SU-DHL-6 (cell line): Measurements from ENCODE around the gene SLC22A4.

Experiments used
- EZH2phosphoT487 ChIP-seq: fragments of 200-600 bp; sonication (generic), shearing (Covaris generic); conservative IDR thresholded peaks from 2 replicates; pipeline ENCODE4 v1.6.1; 2018; ENCODE audit warnings: mild to moderate bottlenecking, antibody characterized with exemption, low read length, moderate library complexity, mixed read lengths
- TF ChIP-seq, protein P1 (sequence below): fragments of 200-600 bp; sonication (generic); IDR thresholded peaks from one replicate; pipeline ENCODE4 v1.5.1; 2017; ENCODE audit warnings: antibody characterized with exemption, mild to moderate bottlenecking, low read length, moderate library complexity; ENCODE audit not compliant: insufficient read depth, poor library complexity, severe bottlenecking

DNA sequence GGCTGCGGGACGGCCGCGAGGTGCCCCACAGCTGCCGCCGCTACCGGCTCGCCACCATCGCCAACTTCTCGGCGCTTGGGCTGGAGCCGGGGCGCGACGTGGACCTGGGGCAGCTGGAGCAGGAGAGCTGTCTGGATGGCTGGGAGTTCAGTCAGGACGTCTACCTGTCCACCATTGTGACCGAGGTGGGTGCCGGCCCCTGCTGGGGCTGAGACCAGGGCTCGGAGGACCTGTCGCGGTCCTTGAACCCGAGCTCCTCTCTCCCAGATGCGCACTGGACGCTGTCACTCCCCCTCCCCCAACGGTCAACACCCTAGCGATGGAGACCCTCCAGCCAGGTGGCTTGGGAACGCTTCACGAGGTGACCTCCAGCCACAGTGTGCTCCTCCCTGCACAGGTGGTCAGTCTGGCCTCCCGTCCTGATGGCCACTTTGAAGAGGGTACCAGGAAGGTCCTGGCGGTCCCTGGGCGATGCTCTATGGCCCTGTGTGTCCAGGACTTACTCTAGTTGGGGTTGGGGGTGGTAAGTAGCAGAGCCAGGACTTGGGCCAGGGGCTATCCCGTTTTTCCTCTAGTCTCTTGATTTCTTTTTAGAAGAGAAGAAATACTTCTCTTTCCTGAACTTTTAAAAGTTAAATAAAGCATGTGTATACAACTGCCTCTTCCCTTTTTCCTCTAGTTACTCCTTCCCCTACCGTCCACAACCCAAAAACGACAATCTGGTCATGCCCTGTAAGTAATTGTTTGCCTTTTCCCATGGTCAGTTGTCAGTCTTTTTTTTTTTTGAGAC, 76.2 kb downstream of the SLC22A4 start:
- TF ChIP-seq, protein P1, sequence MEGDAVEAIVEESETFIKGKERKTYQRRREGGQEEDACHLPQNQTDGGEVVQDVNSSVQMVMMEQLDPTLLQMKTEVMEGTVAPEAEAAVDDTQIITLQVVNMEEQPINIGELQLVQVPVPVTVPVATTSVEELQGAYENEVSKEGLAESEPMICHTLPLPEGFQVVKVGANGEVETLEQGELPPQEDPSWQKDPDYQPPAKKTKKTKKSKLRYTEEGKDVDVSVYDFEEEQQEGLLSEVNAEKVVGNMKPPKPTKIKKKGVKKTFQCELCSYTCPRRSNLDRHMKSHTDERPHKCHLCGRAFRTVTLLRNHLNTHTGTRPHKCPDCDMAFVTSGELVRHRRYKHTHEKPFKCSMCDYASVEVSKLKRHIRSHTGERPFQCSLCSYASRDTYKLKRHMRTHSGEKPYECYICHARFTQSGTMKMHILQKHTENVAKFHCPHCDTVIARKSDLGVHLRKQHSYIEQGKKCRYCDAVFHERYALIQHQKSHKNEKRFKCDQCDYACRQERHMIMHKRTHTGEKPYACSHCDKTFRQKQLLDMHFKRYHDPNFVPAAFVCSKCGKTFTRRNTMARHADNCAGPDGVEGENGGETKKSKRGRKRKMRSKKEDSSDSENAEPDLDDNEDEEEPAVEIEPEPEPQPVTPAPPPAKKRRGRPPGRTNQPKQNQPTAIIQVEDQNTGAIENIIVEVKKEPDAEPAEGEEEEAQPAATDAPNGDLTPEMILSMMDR, result no peak
- TF ChIP-seq EZH2phosphoT487, result no peak
